Measurements from ENCODE around the gene HYCC2.
"Not testable (repeated sequence)": the region's sequence is repeated elsewhere in the genome, so short reads cannot be mapped to it uniquely, and the experiment has no call there.

Gene HYCC2

DNA sequence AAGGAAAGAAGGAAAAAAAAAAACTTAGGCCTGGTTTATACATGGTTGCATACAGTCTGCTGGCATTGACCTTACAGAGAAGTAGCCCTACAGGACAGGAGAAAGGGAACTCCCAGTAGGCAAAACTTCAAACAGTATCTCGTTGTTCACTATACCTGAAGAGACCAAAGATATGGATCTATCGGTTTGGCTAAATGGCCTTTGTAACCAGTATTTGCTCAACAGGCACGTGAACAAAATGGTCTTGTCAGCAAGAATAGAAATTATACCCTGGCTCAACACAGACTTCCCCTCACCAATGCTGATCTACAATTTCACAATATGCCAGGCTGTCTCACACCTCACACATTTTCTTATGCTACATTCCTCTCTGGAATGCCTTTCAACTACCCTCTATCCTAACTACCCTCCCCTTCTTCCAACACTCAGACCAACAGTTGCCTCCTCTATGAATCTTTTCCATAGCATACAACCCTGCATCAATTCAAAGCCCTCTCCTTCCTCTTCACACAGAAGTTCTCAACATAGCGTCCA, 13.7 kb downstream of the HYCC2 start:
- CTCF ChIA-PET = no interaction called here
- H3K4me1 Mint-ChIP-seq = peaks cover 3% of the 10 kb centered on the region
- H3K9me3 Mint-ChIP-seq = no peaks in the 10 kb centered on the region
- DNase-seq = no peak
- no peak overlapping the region for H3K27ac Mint-ChIP-seq
- peaks cover 12% of the 10 kb centered on the region for H3K36me3 Mint-ChIP-seq
- H3K4me3 Mint-ChIP-seq = no peak overlapping the region
- no peaks in the 10 kb centered on the region for H3K27me3 Mint-ChIP-seq

DNA sequence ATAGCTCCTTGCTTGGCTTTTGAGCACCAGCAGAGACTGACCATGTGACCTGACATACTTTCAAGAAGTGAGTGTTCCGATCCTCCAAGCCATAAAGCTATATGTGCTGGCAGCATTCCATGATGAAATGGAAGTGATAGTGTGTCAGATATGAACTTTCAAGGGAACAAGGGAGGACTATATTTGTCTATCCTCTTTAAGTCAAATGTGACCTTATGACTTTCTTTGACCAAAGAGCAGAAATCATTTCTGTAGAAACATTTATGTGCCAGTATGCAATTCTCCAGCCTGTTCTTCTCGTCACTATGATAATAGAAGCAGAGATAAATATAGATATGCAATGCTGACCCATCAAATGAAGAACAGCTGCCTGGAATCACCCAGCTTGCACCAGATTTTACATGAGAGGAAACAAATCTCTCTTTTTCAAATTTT, 14.4 kb downstream of the HYCC2 start:
- Mint-ChIP-seq H3K27me3 (no peaks in the 10 kb centered on the region), H3K36me3 (peaks cover 13% of the 10 kb centered on the region), H3K4me3 (no peak overlapping the region), H3K27ac (no peak overlapping the region), H3K4me1 (peaks cover 8% of the 10 kb centered on the region), H3K9me3 (no peaks in the 10 kb centered on the region)
- CTCF ChIA-PET = interaction anchor here (1.1 kb wide), 1 partner anchor 12 kb away, joined by 5 read pairs; no protein-coding TSS in a partner anchor
- DNase-seq = no peak

DNA sequence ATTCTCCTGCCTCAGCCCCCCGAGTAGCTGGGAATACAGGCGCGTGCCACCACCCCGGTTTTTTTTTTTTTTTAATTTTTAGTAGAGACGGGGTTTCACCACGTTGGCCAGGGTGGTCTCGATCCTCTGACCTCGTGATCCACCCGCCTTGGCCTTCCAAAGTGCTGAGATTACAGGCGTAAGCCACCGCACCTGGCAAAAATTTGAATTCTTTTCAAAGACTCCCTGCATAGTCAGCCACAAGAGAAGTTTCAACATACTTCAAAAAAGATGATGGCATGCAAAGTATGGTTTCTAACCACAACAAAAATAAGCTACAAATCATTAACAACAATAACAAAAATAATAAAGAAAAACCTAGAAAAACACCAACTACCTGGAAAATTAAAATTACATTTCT, 22.0 kb downstream of the HYCC2 start:
- no peak for DNase-seq
- peaks cover 4% of the 10 kb centered on the region for H3K9me3 Mint-ChIP-seq
- no peaks in the 10 kb centered on the region for H3K27me3 Mint-ChIP-seq
- H3K27ac Mint-ChIP-seq = no peak overlapping the region
- H3K4me1 Mint-ChIP-seq = peaks cover 7% of the 10 kb centered on the region
- CTCF ChIA-PET = no interaction called here
- no peak overlapping the region for H3K4me3 Mint-ChIP-seq
- peaks cover 32% of the 10 kb centered on the region for H3K36me3 Mint-ChIP-seq

GRCh38 chr2:201046881-201047280, 24.6 kb downstream of the HYCC2 start:
- CTCF ChIA-PET = no interaction called here
- Mint-ChIP-seq H3K36me3 (peaks cover 39% of the 10 kb centered on the region), H3K9me3 (peaks cover 8% of the 10 kb centered on the region), H3K27ac (no peak overlapping the region), H3K4me1 (no peaks in the 10 kb centered on the region), H3K4me3 (no peak overlapping the region), H3K27me3 (no peaks in the 10 kb centered on the region)
- no peak for DNase-seq

DNA sequence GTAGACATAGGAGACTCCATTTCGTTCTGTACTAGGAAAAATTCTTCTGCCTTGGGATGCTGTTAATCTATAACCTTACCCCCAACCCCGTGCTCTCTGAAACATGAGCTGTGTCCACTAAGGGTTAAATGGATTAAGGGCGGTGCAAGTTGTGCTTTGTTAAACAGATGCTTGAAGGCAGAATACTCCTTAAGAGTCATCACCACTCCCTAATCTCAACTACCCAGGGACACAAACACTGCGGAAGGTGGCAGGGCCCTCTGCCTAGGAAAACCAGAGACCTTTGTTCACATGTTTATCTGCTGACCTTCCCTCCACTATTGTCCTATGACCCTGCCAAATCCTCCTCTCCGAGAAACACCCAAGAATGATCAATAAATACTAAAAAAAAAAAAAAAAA, 28.4 kb downstream of the HYCC2 start:
- H3K4me1 Mint-ChIP-seq, H3K27me3 Mint-ChIP-seq, H3K27ac Mint-ChIP-seq, CTCF ChIA-PET, DNase-seq, H3K4me3 Mint-ChIP-seq: not testable (repeated sequence)
- Mint-ChIP-seq H3K9me3 (peaks cover 13% of the 10 kb centered on the region), H3K36me3 (peaks cover 37% of the 10 kb centered on the region)

GRCh38 chr2:201042451-201042850, 29.0 kb downstream of the HYCC2 start:
- H3K9me3 Mint-ChIP-seq = peaks cover 13% of the 10 kb centered on the region
- DNase-seq, H3K4me1 Mint-ChIP-seq, H3K4me3 Mint-ChIP-seq, H3K27ac Mint-ChIP-seq, CTCF ChIA-PET, H3K27me3 Mint-ChIP-seq: not testable (repeated sequence)
- peaks cover 36% of the 10 kb centered on the region for H3K36me3 Mint-ChIP-seq

DNA sequence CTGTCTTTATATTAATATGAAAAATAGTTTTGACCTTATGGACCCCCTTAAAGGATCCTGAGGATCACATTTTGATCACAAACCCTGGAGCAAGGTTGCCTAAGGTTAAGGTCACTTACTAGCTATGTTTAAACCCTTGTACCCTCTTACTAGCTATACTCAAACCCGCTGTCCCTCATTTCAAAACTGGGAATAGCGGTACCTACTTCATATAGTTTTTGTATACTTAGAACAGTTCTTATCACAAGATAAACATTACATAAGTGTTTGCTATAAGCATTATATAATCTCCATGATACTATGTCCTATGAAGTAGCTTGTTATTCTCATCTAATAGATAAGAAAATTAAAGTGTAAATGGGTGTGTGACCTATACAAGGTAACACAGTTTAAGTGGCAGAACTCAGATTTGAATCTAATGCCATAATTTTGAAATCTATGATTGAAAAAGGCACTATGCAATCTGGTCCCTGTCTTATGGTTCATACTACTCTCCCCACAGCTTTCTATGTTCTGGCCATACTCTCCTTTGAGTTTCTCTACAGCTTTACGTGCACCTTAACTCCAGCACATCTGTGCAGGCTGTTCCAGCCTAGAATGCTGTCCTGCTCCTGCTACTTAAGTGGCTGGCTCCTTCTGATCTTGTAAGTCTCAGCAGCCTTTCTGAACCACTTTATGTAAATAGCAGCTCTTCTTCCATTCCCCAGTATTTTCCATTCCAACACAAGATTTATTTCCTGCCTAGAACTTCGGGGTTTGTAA, 30.4 kb downstream of the HYCC2 start:
- Mint-ChIP-seq H3K27me3 (no peaks in the 10 kb centered on the region), H3K9me3 (peaks cover 10% of the 10 kb centered on the region)

GRCh38 chr2:201038855-201039254, 32.6 kb downstream of the HYCC2 start:
- no peaks in the 10 kb centered on the region for H3K4me1 Mint-ChIP-seq
- no peak overlapping the region for H3K4me3 Mint-ChIP-seq
- H3K36me3 Mint-ChIP-seq = peaks cover 41% of the 10 kb centered on the region
- CTCF ChIA-PET = no interaction called here
- no peak overlapping the region for H3K27ac Mint-ChIP-seq
- peaks cover 10% of the 10 kb centered on the region for H3K9me3 Mint-ChIP-seq
- no peaks in the 10 kb centered on the region for H3K27me3 Mint-ChIP-seq
- no peak for DNase-seq

More for the DNA sequence above, 30.4 kb downstream of the HYCC2 start:
- H3K4me3 Mint-ChIP-seq = no peak overlapping the region
- H3K27ac Mint-ChIP-seq = no peak overlapping the region
- no peaks in the 10 kb centered on the region for H3K4me1 Mint-ChIP-seq
- DNase-seq = no peak
- CTCF ChIA-PET = interaction anchor here (0.9 kb wide), 1 partner anchor 13 kb away, joined by 3 read pairs; no protein-coding TSS in a partner anchor
- H3K36me3 Mint-ChIP-seq = peaks cover 36% of the 10 kb centered on the region

DNA sequence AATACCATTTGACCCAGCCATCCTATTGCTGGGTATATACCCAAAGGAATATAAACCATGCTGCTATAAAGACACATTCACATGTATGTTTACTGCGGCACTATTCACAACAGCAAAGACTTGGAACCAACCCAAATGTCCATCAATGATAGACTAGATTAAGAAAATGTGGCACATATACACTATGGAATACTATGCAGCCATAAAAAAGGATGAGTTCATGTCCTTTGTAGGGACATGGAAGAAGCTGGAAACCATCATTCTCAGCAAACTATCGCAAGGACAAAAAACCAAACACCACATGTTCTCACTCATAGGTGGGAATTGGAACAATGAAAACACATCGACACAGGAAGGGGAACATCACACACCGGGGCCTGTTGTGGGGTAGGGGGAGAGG, 33.1 kb downstream of the HYCC2 start:
- Mint-ChIP-seq H3K36me3 (peaks cover 39% of the 10 kb centered on the region), H3K9me3 (peaks cover 10% of the 10 kb centered on the region)
- CTCF ChIA-PET, H3K27ac Mint-ChIP-seq, H3K4me1 Mint-ChIP-seq, DNase-seq, H3K27me3 Mint-ChIP-seq, H3K4me3 Mint-ChIP-seq: not testable (repeated sequence)

DNA sequence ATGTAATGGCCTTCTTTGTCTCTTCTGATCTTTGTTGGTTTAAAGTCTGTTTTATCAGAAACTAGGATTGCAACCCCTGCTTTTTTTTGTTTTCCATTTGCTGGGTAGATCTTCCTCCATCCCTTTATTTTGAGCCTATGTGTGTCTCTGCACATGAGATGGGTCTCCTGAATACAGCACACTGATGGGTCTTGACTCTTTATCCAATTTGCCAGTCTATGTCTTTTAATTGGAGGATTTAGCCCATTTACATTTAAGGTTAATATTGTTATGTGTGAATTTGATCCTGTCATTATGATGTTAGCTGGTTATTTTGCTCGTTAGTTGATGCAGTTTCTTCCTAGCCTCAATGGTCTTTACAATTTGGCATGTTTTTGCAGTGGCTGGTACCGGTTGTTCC, 37.1 kb downstream of the HYCC2 start:
- H3K4me1 Mint-ChIP-seq, CTCF ChIA-PET, H3K27ac Mint-ChIP-seq, H3K27me3 Mint-ChIP-seq, H3K4me3 Mint-ChIP-seq, DNase-seq: not testable (repeated sequence)
- H3K9me3 Mint-ChIP-seq = peaks cover 11% of the 10 kb centered on the region
- peaks cover 39% of the 10 kb centered on the region for H3K36me3 Mint-ChIP-seq

DNA sequence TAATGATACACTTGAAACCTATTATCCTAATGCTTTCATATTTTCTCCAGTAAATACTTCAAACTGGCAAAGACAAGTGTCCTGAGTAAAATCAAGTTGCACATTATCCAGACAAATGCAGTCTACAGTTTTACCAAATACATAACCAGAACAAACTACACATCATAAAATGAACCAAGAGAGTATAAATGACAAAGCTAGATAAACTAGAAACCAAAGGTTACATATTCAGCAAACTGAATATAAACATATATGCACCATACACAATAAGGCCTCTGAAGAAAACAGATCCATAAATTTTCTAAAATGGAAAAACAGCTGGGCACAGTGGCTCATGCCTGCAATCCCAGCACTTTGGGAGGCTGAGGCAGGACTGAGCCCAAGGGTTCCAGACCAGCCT, 47.0 kb downstream of the HYCC2 start:
- H3K27me3 Mint-ChIP-seq = no peaks in the 10 kb centered on the region
- H3K27ac Mint-ChIP-seq = no peak overlapping the region
- H3K9me3 Mint-ChIP-seq = peaks cover 2% of the 10 kb centered on the region
- H3K4me1 Mint-ChIP-seq = peaks cover 23% of the 10 kb centered on the region
- H3K36me3 Mint-ChIP-seq = peaks cover 47% of the 10 kb centered on the region
- CTCF ChIA-PET = interaction anchor here (1.1 kb wide), 1 partner anchor 48 kb away, joined by 3 read pairs; no protein-coding TSS in a partner anchor
- H3K4me3 Mint-ChIP-seq = no peak overlapping the region
- DNase-seq = no peak

DNA sequence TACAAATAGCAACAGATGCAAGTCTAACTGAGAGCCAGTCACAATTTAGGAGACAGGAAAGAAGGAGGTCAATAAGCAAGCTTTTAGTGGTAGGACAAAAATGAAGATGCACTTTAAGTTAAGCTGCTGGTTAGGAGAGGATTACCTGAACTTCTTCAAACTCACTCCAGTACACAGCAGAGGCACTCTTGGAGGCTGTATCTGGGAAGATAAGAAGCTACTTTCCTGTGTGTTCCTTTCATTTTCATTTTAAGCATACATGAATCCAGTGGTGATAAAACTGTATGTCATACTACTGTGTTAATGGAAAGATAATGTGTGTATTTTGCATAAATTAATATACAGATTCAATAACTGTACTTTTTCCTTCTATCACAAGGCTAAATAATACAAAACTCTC, 49.6 kb downstream of the HYCC2 start:
- no peak for DNase-seq
- peak overlapping the region; percentile 69 for H3K27ac Mint-ChIP-seq

More for the DNA sequence above, 49.6 kb downstream of the HYCC2 start:
- Mint-ChIP-seq H3K9me3 (no peaks in the 10 kb centered on the region), H3K4me3 (no peak overlapping the region), H3K4me1 (peaks cover 18% of the 10 kb centered on the region), H3K27me3 (no peaks in the 10 kb centered on the region), H3K36me3 (peaks cover 38% of the 10 kb centered on the region)
- CTCF ChIA-PET = no interaction called here
